Measurements from ENCODE around the gene MECR.

Gene MECR

GRCh38 chr1:29255134-29255666, 24.5 kb upstream of the MECR start:
- no peak for DNase-seq (ENCODE audit: low read depth in 2 of 2)

GRCh38 chr1:29254346-29254745, 23.6 kb upstream of the MECR start:
- DNase-seq (ENCODE audit: low read depth in 2 of 2), result no peak

GRCh38 chr1:29253180-29253579, 22.4 kb upstream of the MECR start:
- no peak for DNase-seq (ENCODE audit: low read depth in 2 of 2)

- DNase-seq (ENCODE audit: low read depth in 2 of 2), result no peak
These were observed 20.7 kb upstream of the MECR start for GRCh38 chr1:29251164-29252124.

GRCh38 chr1:29249951-29250581, 19.3 kb upstream of the MECR start:
- no peak for DNase-seq (ENCODE audit: low read depth in 2 of 2)

GRCh38 chr1:29249170-29249691, 18.5 kb upstream of the MECR start:
- no peak for DNase-seq (ENCODE audit: low read depth in 2 of 2)

GRCh38 chr1:29248409-29248808, 17.7 kb upstream of the MECR start:
- DNase-seq (ENCODE audit: low read depth in 2 of 2), result no peak

GRCh38 chr1:29247571-29248273, 17.0 kb upstream of the MECR start:
- DNase-seq (ENCODE audit: low read depth in 2 of 2), result no peak

GRCh38 chr1:29247044-29247443, 16.3 kb upstream of the MECR start:
- DNase-seq (ENCODE audit: low read depth in 2 of 2), result no peak

- DNase-seq (ENCODE audit: low read depth in 2 of 2), result no peak
These were observed 15.1 kb upstream of the MECR start for GRCh38 chr1:29245876-29246275.

GRCh38 chr1:29245261-29245660, 14.5 kb upstream of the MECR start:
- no peak for DNase-seq (ENCODE audit: low read depth in 2 of 2)

- DNase-seq (ENCODE audit: low read depth in 2 of 2), result no peak
These were observed 13.1 kb upstream of the MECR start for GRCh38 chr1:29243871-29244200.

- DNase-seq (ENCODE audit: low read depth in 2 of 2), result no peak
These were observed 12.5 kb upstream of the MECR start for GRCh38 chr1:29243023-29243870.

- DNase-seq (ENCODE audit: low read depth in 2 of 2), result no peak
These were observed 10.3 kb upstream of the MECR start for GRCh38 chr1:29240986-29241385.

- DNase-seq (ENCODE audit: low read depth in 2 of 2), result no peak
These were observed 9.7 kb upstream of the MECR start for GRCh38 chr1:29240400-29240837.

- DNase-seq (ENCODE audit: low read depth in 2 of 2), result no peak
These were observed 8.4 kb upstream of the MECR start for GRCh38 chr1:29239142-29239541.

GRCh38 chr1:29238620-29239002, 7.9 kb upstream of the MECR start:
- no peak for DNase-seq (ENCODE audit: low read depth in 2 of 2)

GRCh38 chr1:29237852-29238619, 7.3 kb upstream of the MECR start:
- no peak for DNase-seq (ENCODE audit: low read depth in 2 of 2)

- peak in 1 of 2 experiments; percentile 8 for DNase-seq (ENCODE audit: low read depth in 2 of 2)
These were observed 6.5 kb upstream of the MECR start for GRCh38 chr1:29237129-29237821.

GRCh38 chr1:29236712-29237128, 6.0 kb upstream of the MECR start:
- no peak for DNase-seq (ENCODE audit: low read depth in 2 of 2)
